GM19035 (cell line): ENCODE data around the gene OOSP4B.
"Not testable (repeated sequence)": the region's sequence is repeated elsewhere in the genome, so short reads cannot be mapped to it uniquely, and the experiment has no call there.

Experiments
- ATAC-seq: cut with Tn5 transposase; IDR thresholded peaks from one replicate; pipeline ENCODE4 v1.9.1; 2021; ENCODE audit not compliant: unreplicated experiment

OOSP4B gene

DNA sequence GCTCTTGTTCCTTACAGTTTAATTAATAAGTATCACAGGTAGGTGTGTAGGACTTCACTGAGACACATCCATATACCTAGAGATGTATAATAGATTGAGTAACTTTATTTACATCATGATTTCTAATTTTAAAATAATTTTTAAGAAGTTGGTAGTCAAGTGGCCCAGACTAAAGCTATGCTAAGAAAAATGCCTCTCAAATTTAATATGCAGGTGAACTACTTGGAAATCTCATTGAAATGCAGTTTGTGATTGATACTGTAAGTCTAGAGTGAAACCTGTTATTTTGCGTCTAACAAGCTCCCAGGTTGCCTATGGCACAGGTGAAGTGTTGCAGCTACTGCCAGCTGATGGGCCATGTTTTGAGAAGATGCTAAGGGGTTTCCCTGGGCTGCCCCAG lies at the start of gene OOSP4B:
TSS of gene OOSP4B (plus strand) at position 301 of the 400 bp plus-strand sequence.
- no peak for ATAC-seq

DNA sequence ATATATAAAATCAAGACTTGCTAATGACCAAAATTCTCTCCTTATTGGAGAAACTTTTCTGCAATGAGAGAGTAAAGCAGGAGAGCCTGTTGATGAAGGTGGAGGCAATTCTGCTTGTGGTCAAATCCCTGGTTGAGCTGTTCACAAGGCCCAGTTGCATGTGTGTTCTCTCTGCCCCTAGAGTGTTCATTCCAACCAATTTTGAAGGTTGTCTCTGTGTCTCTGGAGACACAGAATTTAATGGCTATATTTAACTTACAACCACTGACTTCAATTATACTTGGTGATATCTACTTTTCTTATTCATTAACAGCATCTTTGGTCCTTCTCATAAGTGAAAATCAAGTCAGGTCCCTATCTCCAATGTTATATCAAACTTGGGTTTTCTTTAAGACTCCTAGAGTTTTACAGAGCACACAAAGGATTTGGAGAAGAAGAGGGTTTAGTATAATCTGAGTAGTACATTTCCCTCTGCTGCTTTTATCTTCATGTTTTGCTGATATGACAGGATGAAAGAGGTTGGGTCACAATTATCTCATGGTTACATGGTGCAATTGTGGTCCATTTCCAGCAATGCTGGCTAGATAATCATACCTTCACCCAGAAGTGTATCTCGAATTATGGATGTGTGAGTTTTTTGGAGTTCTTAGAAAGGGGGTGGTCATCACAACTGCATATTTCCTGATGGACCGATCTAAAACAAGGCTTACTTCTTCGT lies 49.1 kb upstream of the OOSP4B start:
- no peak for ATAC-seq

DNA sequence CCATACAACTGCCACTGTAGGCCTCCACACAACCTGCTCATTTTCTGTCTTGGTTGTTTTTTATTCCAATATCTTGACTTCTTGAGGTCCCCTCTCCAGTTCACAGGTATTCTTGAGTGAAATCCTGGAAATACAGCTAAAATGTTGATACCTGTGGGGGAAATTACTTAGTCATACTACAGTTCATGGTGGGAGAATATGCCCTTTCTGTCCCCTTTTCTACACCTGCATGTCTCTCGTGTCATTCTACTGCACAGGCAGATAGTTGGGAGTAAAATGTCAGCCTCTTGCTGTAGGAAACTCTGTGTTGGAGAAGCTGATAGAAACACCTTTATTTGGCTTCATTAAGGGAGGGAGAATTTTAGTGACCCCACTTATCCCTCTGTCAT lies 48.6 kb upstream of the OOSP4B start:
- ATAC-seq, result no peak

DNA sequence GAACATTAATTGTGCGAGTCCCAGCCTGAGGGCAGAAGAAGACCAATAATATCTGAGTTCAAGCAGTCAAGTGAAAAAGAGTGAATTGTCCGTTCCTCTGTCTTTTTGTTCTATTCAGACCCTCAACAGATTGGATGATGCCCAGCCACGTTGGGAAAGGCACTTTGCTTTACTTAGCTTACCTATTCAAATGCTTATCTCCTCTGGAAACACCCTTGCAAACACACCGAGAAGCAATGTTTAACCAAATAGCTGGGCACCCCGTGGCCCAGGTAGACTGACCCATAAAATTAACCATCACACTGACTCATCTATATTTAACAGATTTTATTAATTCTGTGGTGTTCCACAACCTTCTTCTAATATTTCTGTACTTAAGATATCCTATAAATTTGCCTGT lies 43.9 kb upstream of the OOSP4B start:
- ATAC-seq, result no peak

DNA sequence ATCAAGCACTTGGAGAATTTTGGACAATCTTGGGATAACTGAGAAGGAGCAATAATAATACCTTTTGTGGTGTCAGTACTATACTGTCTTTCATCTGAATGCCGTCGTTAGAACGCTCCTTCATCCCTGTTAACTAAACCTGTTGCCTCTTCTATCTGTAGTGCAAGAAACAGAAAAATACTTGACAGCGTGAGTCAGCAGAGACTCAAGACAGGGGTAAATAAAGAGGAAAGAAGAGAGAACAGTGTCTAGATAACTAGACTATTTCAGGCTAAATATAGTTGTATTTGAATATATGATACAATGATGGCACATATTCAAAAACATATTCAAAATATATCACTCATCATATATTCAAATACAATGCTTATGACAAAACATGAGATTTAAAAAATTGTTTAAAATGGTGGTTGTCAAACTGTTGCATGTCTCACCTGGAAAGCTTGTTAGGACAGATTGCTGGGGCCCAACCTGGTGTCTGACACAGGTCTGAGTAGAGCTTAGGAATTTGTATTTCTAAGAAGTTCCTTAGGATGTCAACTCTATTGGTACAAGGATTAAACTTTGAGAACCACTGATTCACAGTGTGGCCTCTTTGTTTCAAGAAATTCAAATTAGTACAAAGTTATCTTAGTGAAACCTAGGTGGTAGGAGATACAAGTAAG lies 35.7 kb upstream of the OOSP4B start:
- ATAC-seq, result no peak

DNA sequence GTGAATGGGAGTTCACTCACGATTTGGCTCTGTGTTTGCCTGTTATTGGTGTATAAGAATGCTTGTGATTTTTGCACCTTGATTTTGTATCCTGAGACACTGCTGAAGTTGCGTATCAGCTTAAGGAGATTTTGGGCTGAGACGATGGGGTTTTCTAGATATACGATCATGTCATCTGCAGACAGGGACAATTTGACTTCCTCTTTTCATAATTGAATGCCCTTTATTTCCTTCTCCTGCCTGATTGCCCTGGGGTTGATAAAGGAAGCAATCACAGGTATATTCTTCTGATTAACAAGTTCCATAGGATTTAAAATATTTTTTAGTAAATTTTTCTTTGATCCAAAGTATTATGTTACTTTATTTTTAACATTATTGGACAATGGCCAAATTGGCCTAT lies 34.9 kb upstream of the OOSP4B start:
- ATAC-seq, result not testable (repeated sequence)

DNA sequence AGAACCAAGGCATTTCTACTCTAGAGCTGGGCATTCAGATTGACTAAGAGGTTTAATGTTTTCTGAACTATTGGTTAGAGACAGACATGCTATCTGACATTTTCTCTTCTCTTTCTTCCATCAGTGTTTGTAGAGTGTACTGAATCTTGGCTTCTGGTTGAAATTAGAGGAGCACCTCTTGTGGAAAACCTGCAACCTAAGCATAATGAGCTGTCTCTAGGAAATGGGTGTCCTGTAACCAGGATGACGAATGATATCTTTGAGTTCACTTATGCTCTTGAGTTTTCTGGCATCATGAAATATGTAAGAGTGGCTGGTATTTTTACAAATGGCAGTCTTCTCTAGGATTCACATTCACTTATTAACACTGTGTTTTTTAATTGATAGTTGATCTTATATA lies 33.8 kb upstream of the OOSP4B start:
- ATAC-seq, result no peak

DNA sequence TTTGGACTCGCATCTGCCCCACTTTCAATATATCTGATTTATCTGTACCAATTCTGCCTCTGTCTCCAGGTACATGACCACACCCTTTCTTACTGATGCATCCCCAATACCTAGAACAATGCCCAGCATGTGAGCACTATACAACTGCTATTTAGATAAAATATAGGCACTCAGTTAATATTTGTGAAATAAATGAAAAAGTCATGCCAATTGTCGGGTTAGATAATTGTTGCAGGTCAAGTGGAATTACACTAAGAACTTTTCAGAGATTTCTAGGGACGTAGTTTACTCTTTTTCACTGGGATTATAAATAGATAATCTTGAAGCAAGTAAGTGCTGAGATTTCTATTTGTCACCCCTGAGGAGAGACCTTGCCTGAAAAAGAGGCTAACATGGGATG lies 32.6 kb upstream of the OOSP4B start:
- no peak for ATAC-seq

DNA sequence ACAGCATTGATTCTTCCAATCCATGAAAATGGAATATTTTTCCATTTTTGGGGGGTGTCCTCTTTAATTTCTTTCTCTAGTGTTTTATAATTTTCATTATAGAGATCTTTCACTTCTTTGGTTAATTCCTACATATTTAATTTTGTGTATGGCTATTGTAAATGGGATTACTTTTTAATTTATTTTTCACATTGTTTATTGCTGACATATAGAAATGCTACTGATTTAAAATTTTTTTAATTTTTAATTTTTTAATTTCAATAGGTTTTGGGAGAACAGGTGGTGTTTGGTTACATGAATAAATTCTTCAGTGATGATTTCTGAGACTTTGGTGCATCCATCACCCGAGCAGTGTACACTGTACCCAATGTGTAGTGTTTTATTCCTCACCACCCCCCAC lies 26.6 kb upstream of the OOSP4B start:
- ATAC-seq, result no peak

- ATAC-seq, result no peak
Measured at GRCh38 chr11:59992425-59992824, 24.6 kb upstream of the OOSP4B start.

DNA sequence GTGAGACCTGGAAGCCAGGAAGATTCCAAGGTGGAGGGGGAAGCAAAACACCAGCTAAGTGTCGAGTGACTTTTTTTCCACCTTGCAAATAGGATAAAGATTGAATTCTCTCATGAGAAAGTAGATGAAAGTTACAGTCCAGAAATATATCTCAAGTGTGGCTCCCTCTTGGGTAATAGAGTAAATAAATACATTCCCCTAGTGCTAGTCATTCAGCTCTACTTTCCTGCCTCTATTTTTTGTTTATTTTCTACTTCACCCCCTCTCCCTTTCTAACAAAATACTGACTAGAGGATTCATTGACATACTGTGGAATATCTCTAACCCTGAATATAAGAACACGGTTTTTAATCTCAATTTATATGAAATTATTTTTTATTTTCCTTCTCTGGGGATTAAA lies 19.2 kb upstream of the OOSP4B start:
- no peak for ATAC-seq

DNA sequence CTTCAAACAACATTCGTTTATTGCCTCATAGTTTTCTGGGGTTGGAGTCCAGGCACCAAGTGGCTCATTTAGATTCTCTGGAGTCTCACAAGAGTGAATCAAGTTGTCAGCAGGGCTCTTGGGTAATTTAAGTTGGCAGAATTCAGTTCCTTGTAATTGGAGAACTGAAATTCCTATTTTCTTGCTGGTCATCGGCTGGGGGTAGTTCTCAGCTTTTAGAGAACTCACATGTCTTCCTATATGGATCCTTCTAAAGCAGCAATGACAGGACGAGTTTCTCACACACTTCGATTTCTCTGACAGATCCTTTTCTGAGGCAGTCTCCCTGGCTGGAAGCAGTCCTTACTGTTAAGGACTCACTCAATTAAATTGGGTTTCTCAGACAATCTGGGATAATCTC lies 17.3 kb upstream of the OOSP4B start:
- no peak for ATAC-seq

GRCh38 chr11:60003729-60004128 lies 13.3 kb upstream of the OOSP4B start:
- no peak for ATAC-seq

- no peak for ATAC-seq
Measured at GRCh38 chr11:60005360-60005759, 11.6 kb upstream of the OOSP4B start.

- ATAC-seq, result no peak
Measured at GRCh38 chr11:60018058-60018457, 1.1 kb downstream of the OOSP4B start.

DNA sequence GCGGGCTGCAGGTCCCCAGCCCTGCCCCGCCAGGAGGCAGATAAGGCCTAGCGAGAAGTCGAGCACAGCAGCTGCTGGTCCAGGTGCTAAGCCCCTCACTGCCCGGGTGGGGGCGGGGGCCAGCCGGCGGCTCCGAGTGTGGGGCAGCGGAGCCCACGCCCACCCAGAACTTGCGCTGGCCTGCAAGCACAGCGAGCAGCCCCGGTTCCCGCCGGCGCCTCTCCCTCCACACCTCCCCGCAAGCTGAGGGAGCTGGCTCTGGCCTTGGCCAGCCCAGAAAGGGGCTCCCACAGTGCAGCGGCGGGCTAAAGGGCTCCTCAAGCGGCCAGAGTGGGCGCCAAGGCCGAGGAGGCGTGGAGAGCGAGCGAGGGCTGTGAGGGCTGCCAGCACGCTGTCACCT lies 3.4 kb downstream of the OOSP4B start:
- ATAC-seq, result not testable (repeated sequence)

DNA sequence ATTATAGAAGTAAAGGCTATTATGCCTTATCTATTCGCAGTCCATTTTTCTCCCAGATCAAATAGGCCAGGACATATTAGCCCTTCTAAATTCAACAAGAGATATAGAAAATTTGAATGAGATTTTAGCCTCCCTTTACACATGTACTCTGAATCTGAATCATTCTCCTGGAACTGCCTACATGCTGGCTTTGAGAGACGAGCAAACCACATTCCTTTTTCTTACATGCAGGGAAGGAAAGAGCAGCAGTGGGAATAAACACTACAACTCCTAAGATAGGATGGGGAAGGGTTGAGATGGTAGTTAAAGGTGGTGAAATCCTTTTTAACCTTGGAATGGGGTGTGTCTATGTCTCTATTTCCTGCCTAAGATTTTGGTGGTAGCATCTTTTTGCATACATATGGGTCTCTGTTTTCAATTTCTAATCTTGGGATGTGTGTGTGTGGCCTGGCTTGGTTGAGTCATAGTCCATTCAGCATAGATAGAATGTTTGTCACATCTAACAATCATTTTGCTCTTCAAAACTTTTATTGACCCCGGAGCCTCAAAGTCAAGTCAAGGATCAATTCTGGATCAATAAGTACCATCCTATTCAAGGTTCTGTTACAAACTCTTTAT lies 12.1 kb downstream of the OOSP4B start:
- ATAC-seq, result no peak

DNA sequence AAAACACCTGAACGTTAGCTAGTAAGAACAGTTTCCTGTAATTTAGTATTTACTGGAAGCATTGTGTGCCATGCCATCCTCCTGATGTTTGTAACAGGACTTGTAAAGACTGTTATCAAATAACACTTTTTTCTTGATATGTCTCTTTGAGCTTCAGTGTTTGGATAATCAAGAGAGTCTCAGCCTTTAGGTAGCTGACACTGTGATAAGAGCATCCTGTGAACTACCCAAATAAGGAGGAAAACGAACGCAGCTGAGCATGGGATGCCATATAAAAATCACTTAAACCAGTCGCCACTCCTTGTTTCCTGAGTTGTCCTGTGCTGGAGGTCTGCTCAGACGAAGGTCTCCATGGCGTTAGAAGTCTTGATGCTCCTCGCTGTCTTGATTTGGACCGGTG lies 23.1 kb downstream of the OOSP4B start, which contains the start of gene OOSP2:
TSS of gene OOSP2 (plus strand) at position 301 of the 400 bp plus-strand sequence. CDS start at position 352, 51 bp downstream.
- no peak for ATAC-seq

- not testable (repeated sequence) for ATAC-seq
Measured at GRCh38 chr11:60050422-60050821, 33.4 kb downstream of the OOSP4B start.

DNA sequence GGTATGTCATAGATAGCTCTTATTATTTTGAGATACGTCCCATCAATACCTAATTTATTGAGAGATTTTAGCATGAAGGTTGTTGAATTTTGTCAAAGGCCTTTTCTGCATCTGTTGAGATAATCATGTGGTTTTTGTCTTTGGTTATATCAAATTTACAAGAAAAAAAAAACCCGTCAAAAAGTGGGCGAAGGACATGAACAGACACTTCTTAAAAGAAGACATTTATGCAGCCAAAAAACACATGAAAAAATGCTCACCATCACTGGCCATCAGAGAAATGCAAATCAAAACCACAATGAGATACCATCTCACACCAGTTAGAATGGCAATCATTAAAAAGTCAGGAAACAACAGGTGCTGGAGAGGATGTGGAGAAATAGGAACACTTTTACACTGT lies 33.9 kb downstream of the OOSP4B start:
- not testable (repeated sequence) for ATAC-seq

DNA sequence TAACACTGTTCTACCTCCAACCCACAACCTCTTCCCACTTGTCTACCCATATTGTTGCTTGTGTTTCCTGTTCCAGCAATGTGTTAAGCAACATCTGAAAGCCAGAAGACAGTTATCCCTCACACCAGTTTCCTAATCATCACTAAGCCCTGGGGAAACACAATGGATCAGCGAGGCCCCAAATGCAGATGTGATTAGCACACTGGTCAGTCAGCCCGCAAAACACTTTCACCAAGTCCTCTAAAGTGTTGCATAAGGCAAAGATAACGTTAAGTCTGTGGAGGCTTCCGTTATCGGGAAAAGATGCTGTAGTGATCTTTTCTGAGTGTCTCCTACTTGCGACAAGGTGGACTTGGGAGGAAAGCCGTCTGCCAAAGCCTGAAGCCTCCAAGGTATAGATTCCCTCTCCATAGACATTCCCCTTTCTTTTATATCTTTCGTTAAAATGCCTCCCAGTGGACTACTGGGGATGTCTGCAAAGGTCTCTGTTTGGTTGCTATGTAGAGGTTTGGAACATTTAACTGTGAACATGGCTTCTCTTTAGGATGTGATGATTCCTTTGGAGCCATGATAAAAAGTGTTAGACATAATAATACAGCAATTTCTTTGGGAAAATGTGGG lies 39.5 kb downstream of the OOSP4B start, which contains the start of gene MS4A3:
TSS of gene MS4A3 (plus strand) at position 317 of the 621 bp plus-strand sequence. CDS start 4,496 bp downstream, outside the sequence.
- no peak for ATAC-seq

DNA sequence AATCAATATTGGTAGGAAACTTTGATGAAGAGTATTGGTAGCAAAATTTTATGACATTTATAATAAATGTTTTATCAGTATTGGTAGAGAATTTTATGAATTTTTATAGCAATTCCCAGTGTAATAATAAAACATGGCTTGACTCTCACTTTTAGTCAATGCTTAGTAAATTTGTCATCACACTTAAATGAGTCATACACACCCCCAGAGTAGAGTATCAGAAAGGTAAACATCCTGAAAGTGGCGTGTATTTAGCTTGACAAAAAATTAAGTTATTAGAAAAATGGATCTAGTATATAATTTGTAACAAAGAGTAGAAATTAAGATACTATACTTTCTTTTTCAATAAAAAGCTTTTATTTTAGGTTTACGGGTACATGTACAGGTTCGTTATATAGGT lies 42.1 kb downstream of the OOSP4B start:
- no peak for ATAC-seq
